BLaER1 treated with 17β-estradiol and CSF1 and Interleukin-3, amounts not matched to agents 10 nM and 100 nM (cell line): ENCODE results near the gene TTLL5.

Source experiments
- H3K27ac ChIP-seq, 11 experiments: shearing (Covaris generic); formaldehyde crosslinking; 2 replicates each; pipeline ENCODE4 v1.8.1; 2022
- H3K27me3 ChIP-seq, 11 experiments: shearing (Covaris generic); formaldehyde crosslinking; 2 replicates each; pipeline ENCODE4 v1.8.1; 2022
- H3K36me3 ChIP-seq, 11 experiments: shearing (Covaris generic); formaldehyde crosslinking; 2 replicates each; pipeline ENCODE4 v1.8.1; 2022
- H3K4me1 ChIP-seq, 10 experiments: shearing (Covaris generic); formaldehyde crosslinking; 2 replicates each; pipeline ENCODE4 v1.8.1; 2022
- H3K4me2 ChIP-seq, 11 experiments: shearing (Covaris generic); formaldehyde crosslinking; 2 replicates each; pipeline ENCODE4 v1.8.1; 2022
- H3K4me3 ChIP-seq, 10 experiments: shearing (Covaris generic); formaldehyde crosslinking; 2 replicates each; pipeline ENCODE4 v1.8.1; 2022
- H3K9ac ChIP-seq, 11 experiments: shearing (Covaris generic); formaldehyde crosslinking; 2 replicates each; pipeline ENCODE4 v1.8.1; 2022
- H3K9me3 ChIP-seq, 11 experiments: shearing (Covaris generic); formaldehyde crosslinking; replicated peaks in 1 of 11; 2 replicates each; pipeline ENCODE4 v1.8.1; 2022
- H4K20me1 ChIP-seq, 11 experiments: shearing (Covaris generic); formaldehyde crosslinking; 2 replicates each; pipeline ENCODE4 v1.8.1; 2022
- Cebpa-rat ChIP-seq, 11 experiments: shearing (Covaris generic); IDR thresholded peaks; 2 replicates each; pipeline ENCODE4 v1.8.1; 2022

The TTLL5 gene

GRCh38 chr14:75821831-75822521, 160.9 kb downstream of the TTLL5 start:
- Histone ChIP-seq H3K27ac (no peak overlapping the region), H3K4me2 (no peak overlapping the region), H3K27me3 (no peaks in the 10 kb centered on the region), H3K4me1 (no peaks in the 10 kb centered on the region; a peak in 1 of 20 replicates), H3K9me3 (no peaks in the 10 kb centered on the region), H3K4me3 (no peak overlapping the region), H3K36me3 (peaks cover 37 to 79% (median 50%) of the 10 kb centered on the region in 11 experiments), H4K20me1 (no peaks in the 10 kb centered on the region), H3K9ac (no peak overlapping the region)
- no peak for TF ChIP-seq Cebpa-rat (IDR thresholded peaks at IDR 0.05)

DNA sequence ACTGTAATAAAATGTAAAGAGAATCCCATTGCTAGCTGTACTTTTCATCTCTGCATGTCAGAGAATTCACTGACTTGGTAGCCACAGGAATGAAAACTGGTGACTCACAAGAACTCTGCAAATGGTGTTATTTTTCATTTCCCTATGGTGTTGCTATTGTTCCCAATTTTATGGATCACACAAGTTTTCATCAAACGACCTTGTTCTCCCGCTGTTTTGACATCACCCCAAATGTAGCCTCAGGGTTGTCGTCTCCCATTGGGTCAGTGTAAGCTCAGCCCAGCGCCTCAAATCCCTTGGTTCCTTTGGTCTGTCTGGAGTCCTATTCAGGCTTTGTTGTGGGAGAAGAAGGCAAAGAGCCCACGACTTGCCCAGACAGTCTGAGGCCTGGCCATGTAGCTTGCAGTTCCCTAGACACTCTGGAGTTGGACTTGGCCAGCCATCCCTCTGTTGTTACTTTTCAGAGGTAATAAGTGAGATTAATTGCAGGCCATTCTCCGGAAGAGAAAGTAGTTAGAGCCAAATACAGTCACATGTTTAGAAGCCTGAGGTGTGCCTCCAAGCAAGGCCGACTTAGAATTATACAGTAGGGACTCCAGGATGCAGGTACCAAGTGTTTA, 161.6 kb downstream of the TTLL5 start:
- H3K4me1 ChIP-seq, result no peaks in the 10 kb centered on the region; a peak in 1 of 20 replicates
- no peaks in the 10 kb centered on the region for H3K27me3 ChIP-seq
- H3K4me2 ChIP-seq, result no peak overlapping the region
- H3K9ac ChIP-seq, result no peak overlapping the region
- no peaks in the 10 kb centered on the region for H4K20me1 ChIP-seq
- H3K9me3 ChIP-seq, result no peaks in the 10 kb centered on the region
- no peak overlapping the region for H3K4me3 ChIP-seq
- H3K36me3 ChIP-seq, result peaks cover 38 to 77% (median 49%) of the 10 kb centered on the region in 11 experiments
- no peak for TF ChIP-seq Cebpa-rat (IDR thresholded peaks at IDR 0.05)
- H3K27ac ChIP-seq, result no peak overlapping the region

DNA sequence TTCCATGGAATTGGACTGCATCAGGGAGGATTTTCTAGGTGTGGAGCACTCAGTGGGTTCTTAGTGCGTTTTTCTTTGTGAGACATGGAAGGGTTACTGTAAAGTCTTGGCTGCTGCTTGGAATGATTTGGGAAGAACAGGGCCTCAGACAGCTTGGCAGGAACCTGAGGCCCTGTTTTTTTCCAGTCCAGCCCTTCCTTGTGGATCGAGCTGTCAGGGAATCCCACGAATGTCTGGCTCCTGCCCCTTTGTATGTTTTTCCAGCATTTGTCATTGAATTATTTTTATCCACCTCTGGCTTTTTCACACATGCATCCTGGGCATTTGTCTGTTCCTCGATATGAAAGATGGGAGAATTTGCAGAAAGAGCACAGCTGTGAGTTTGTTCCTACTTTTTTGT, 162.3 kb downstream of the TTLL5 start:
- no peaks in the 10 kb centered on the region for H3K27me3 ChIP-seq
- no peak overlapping the region for H3K4me3 ChIP-seq
- no peak overlapping the region for H3K4me2 ChIP-seq
- H4K20me1 ChIP-seq, result no peaks in the 10 kb centered on the region
- H3K4me1 ChIP-seq, result no peaks in the 10 kb centered on the region; a peak in 1 of 20 replicates
- H3K9ac ChIP-seq, result no peak overlapping the region
- no peak for TF ChIP-seq Cebpa-rat (IDR thresholded peaks at IDR 0.05)
- no peaks in the 10 kb centered on the region for H3K9me3 ChIP-seq
- peaks cover 40 to 77% (median 50%) of the 10 kb centered on the region in 11 experiments for H3K36me3 ChIP-seq
- no peak overlapping the region for H3K27ac ChIP-seq

GRCh38 chr14:75824318-75824717, 163.3 kb downstream of the TTLL5 start:
- TF ChIP-seq Cebpa-rat (IDR thresholded peaks at IDR 0.05), result no peak
- no peak overlapping the region for H3K9ac ChIP-seq
- no peaks in the 10 kb centered on the region for H4K20me1 ChIP-seq
- H3K4me3 ChIP-seq, result no peak overlapping the region
- H3K27ac ChIP-seq, result no peak overlapping the region
- H3K36me3 ChIP-seq, result peaks cover 40 to 78% (median 53%) of the 10 kb centered on the region in 11 experiments
- H3K9me3 ChIP-seq, result no peaks in the 10 kb centered on the region
- no peaks in the 10 kb centered on the region; a peak in 1 of 20 replicates for H3K4me1 ChIP-seq
- no peaks in the 10 kb centered on the region for H3K27me3 ChIP-seq
- H3K4me2 ChIP-seq, result no peak overlapping the region

DNA sequence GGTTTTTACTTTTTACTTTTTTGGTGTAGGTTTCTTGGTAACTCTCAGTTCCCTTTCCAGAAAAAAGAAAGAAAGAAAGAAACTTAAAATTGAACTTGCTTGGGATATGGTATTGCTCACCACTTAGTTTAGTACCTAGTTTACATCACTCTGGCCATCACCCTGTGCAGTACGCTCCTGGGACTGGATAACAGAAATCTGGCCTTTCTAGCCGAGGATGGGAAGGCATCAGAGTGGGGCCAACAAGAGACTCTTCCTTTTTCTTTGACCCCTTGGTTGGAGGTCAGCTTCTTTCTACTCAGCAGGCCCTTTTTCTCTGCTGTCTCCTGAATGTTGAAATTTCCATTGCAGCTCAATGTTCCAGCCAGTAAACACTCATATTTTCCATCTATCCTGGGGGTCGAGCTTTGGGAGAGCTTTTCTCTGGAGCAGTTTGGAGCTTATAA, 164.1 kb downstream of the TTLL5 start:
- no peaks in the 10 kb centered on the region for H3K9me3 ChIP-seq
- H3K4me3 ChIP-seq, result no peak overlapping the region
- H4K20me1 ChIP-seq, result no peaks in the 10 kb centered on the region
- no peak for TF ChIP-seq Cebpa-rat (IDR thresholded peaks at IDR 0.05)
- H3K4me2 ChIP-seq, result no peak overlapping the region
- peaks cover 34 to 73% (median 46%) of the 10 kb centered on the region in 11 experiments for H3K36me3 ChIP-seq
- H3K27ac ChIP-seq, result no peak overlapping the region
- no peak overlapping the region for H3K9ac ChIP-seq
- H3K27me3 ChIP-seq, result no peaks in the 10 kb centered on the region
- no peaks in the 10 kb centered on the region; a peak in 1 of 20 replicates for H3K4me1 ChIP-seq

- Histone ChIP-seq H3K27me3 (no peaks in the 10 kb centered on the region), H4K20me1 (no peaks in the 10 kb centered on the region), H3K36me3 (peaks cover 23 to 69% (median 34%) of the 10 kb centered on the region in 11 experiments; a peak in 21 of 22 replicates), H3K4me1 (no peaks in the 10 kb centered on the region), H3K9me3 (no peaks in the 10 kb centered on the region), H3K4me2 (no peak overlapping the region), H3K27ac (no peak overlapping the region), H3K4me3 (no peak overlapping the region), H3K9ac (no peak overlapping the region)
- TF ChIP-seq Cebpa-rat (IDR thresholded peaks at IDR 0.05), result no peak
These were observed 165.6 kb downstream of the TTLL5 start for GRCh38 chr14:75826599-75826998.

DNA sequence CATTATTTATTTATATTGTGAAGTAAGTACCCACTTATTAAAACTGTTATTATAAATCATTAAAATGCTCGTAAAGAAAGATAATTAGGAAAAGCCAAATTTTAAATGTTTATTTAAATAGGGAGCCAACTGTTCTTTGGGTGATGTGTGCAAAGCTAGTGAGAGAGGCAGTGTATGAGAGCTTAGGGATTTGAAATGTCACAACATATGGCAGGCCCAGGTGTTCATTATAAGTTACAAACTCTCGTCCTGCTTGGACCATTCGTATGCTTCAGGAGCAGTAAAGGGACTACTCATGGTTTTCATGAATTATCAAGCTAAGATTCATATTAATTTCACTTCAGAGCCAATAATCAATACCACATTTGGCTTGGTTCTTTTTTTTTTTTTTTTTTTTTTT, 166.3 kb downstream of the TTLL5 start:
- no peaks in the 10 kb centered on the region for H3K27me3 ChIP-seq
- no peak overlapping the region for H3K4me3 ChIP-seq
- no peak overlapping the region for H3K9ac ChIP-seq
- no peaks in the 10 kb centered on the region for H3K4me1 ChIP-seq
- H3K27ac ChIP-seq, result no peak overlapping the region
- no peaks in the 10 kb centered on the region for H4K20me1 ChIP-seq
- H3K4me2 ChIP-seq, result no peak overlapping the region
- no peaks in the 10 kb centered on the region for H3K9me3 ChIP-seq
- H3K36me3 ChIP-seq, result peaks cover 16 to 68% (median 31%) of the 10 kb centered on the region in 11 experiments; a peak in 21 of 22 replicates
- no peak for TF ChIP-seq Cebpa-rat (IDR thresholded peaks at IDR 0.05)

GRCh38 chr14:75829316-75829715, 168.3 kb downstream of the TTLL5 start:
- no peaks in the 10 kb centered on the region for H3K9me3 ChIP-seq
- TF ChIP-seq Cebpa-rat (IDR thresholded peaks at IDR 0.05), result no peak
- no peaks in the 10 kb centered on the region for H3K4me1 ChIP-seq

GRCh38 chr14:75831455-75831854, 170.4 kb downstream of the TTLL5 start:
- Histone ChIP-seq H3K9me3 (no peaks in the 10 kb centered on the region), H3K36me3 (peaks cover 16 to 66% (median 34%) of the 10 kb centered on the region in 11 experiments; a peak in 20 of 22 replicates), H4K20me1 (no peaks in the 10 kb centered on the region), H3K4me2 (no peak overlapping the region), H3K27me3 (no peaks in the 10 kb centered on the region), H3K27ac (no peak overlapping the region), H3K4me3 (no peak overlapping the region), H3K9ac (no peak overlapping the region), H3K4me1 (no peaks in the 10 kb centered on the region)
- TF ChIP-seq Cebpa-rat (IDR thresholded peaks at IDR 0.05), result no peak

More at GRCh38 chr14:75829316-75829715, 168.3 kb downstream of the TTLL5 start:
- Histone ChIP-seq H3K36me3 (peaks cover 10 to 62% (median 36%) of the 10 kb centered on the region in 11 experiments; a peak in 19 of 22 replicates), H4K20me1 (no peaks in the 10 kb centered on the region), H3K9ac (no peak overlapping the region), H3K4me3 (no peak overlapping the region), H3K27me3 (no peaks in the 10 kb centered on the region), H3K4me2 (no peak overlapping the region), H3K27ac (no peak overlapping the region)
